Neutrophil (primary cell): ENCODE measurements around the gene FYB1.

Experiments
- H3K27ac ChIP-seq: fragments of 200-600 bp; sonication (generic); 2 replicates; pipeline ENCODE4 v1.5.1; 2016; ENCODE audit warnings: mild to moderate bottlenecking, moderate library complexity
- H3K27me3 ChIP-seq: fragments of 200-600 bp; sonication (generic); 2 replicates; pipeline ENCODE4 v1.6.0; 2016; ENCODE audit warnings: mild to moderate bottlenecking
- H3K36me3 ChIP-seq: fragments of 200-600 bp; sonication (generic); 2 replicates; pipeline ENCODE4 v1.5.1; 2017
- H3K4me1 ChIP-seq, 2 experiments: fragments of 200-600 bp in 1 of 2; sonication (generic) in 1 of 2; 1 replicate in 1 of 2; 2 replicates in 1 of 2; pipeline versions ENCODE4 v1.5.1 to v1.6.1; 2013 to 2016; ENCODE audit warnings: low read depth in 1 of 2, low read length in 1 of 2, mild to moderate bottlenecking in 1 of 2, moderate library complexity in 1 of 2; ENCODE audit not compliant: control insufficient read depth in 1 of 2, insufficient read depth in 1 of 2
- H3K4me3 ChIP-seq, 2 experiments: fragments of 200-600 bp in 1 of 2; sonication (generic) in 1 of 2; 1 replicate in 1 of 2; 2 replicates in 1 of 2; pipeline ENCODE4 v1.5.1; 2013 to 2016; ENCODE audit warnings: low read depth in 1 of 2, low read length in 1 of 2, mild to moderate bottlenecking in 1 of 2, moderate library complexity in 1 of 2
- H3K9me3 ChIP-seq: fragments of 200-600 bp; sonication (generic); 2 replicates; pipeline ENCODE4 v1.5.1; 2016
- TF ChIP-seq, protein P1 (sequence below): fragments of 200-600 bp; sonication (generic); IDR thresholded peaks from 2 replicates; pipeline ENCODE4 v1.5.1; 2016; ENCODE audit warnings: antibody characterized with exemption

FYB1 gene

DNA sequence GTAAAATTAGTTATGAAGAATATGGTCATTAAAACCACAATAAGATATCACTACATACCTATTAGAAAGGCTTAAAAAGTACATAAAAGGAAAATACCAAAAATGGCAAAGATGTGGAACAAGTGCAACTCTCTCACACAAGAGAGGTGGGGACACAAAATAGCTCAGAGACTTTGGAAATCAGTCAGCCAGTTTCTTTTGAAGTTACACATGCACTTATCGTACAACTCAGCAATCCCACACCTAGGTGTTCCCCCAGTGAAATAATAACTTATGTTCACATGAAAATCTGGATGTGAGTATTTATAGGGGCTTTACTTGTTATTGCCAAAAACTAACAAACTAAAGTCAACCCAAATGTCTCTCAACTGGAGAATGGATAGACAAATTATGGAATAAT lies 135.4 kb downstream of the FYB1 start:
- no peak overlapping the region for H3K27ac ChIP-seq
- no peaks in the 10 kb centered on the region for H3K36me3 ChIP-seq
- H3K27me3 ChIP-seq = no peaks in the 10 kb centered on the region
- TF ChIP-seq, protein P1, sequence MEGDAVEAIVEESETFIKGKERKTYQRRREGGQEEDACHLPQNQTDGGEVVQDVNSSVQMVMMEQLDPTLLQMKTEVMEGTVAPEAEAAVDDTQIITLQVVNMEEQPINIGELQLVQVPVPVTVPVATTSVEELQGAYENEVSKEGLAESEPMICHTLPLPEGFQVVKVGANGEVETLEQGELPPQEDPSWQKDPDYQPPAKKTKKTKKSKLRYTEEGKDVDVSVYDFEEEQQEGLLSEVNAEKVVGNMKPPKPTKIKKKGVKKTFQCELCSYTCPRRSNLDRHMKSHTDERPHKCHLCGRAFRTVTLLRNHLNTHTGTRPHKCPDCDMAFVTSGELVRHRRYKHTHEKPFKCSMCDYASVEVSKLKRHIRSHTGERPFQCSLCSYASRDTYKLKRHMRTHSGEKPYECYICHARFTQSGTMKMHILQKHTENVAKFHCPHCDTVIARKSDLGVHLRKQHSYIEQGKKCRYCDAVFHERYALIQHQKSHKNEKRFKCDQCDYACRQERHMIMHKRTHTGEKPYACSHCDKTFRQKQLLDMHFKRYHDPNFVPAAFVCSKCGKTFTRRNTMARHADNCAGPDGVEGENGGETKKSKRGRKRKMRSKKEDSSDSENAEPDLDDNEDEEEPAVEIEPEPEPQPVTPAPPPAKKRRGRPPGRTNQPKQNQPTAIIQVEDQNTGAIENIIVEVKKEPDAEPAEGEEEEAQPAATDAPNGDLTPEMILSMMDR = no peak
- H3K4me1 ChIP-seq = no peaks in the 10 kb centered on the region
- no peak overlapping the region for H3K4me3 ChIP-seq
- H3K9me3 ChIP-seq = no peaks in the 10 kb centered on the region

DNA sequence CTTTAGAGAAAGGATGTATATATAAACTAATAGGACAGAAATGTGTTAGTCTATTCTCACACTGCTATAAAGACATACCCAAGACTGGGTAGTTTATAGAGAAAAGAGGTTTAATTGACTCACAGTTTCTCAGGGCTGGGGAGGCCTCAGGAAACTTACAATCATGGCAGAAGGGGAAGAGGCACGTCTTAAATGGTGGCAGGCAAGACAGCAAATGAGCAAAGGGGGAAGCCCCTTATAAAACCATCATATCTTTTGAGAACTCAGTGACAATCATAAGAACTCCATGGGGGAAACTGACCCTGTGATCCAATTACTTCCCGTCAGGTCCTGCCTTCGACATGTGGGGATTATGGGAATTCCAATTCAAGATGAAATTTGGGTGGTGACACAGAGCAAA lies 136.4 kb downstream of the FYB1 start:
- Histone ChIP-seq H3K9me3 (no peaks in the 10 kb centered on the region), H3K27me3 (no peaks in the 10 kb centered on the region), H3K27ac (no peak overlapping the region), H3K4me3 (no peak overlapping the region), H3K36me3 (no peaks in the 10 kb centered on the region), H3K4me1 (no peaks in the 10 kb centered on the region)
- TF ChIP-seq, protein P1 = no peak

- no peaks in the 10 kb centered on the region for H3K9me3 ChIP-seq
- TF ChIP-seq, protein P1 = peak; percentile 92
Observed at GRCh38 chr5:39080597-39081204, 138.7 kb downstream of the FYB1 start.

GRCh38 chr5:39080168-39080567 lies 139.2 kb downstream of the FYB1 start:
- Histone ChIP-seq H3K9me3 (no peaks in the 10 kb centered on the region), H3K36me3 (no peaks in the 10 kb centered on the region), H3K27ac (no peak overlapping the region), H3K4me1 (peaks cover 23 to 24% of the 10 kb centered on the region in 2 experiments), H3K4me3 (no peak overlapping the region), H3K27me3 (no peaks in the 10 kb centered on the region)
- TF ChIP-seq, protein P1 = no peak

More at GRCh38 chr5:39080597-39081204, 138.7 kb downstream of the FYB1 start:
- Histone ChIP-seq H3K4me1 (peaks cover 18 to 19% of the 10 kb centered on the region in 2 experiments), H3K36me3 (no peaks in the 10 kb centered on the region), H3K27ac (no peak overlapping the region), H3K4me3 (no peak overlapping the region), H3K27me3 (no peaks in the 10 kb centered on the region)

- H3K4me1 ChIP-seq = peaks cover 23 to 26% of the 10 kb centered on the region in 2 experiments
- H3K9me3 ChIP-seq = no peaks in the 10 kb centered on the region
- TF ChIP-seq, protein P1 = no peak
- H3K27ac ChIP-seq = no peak overlapping the region
- H3K36me3 ChIP-seq = no peaks in the 10 kb centered on the region
- no peaks in the 10 kb centered on the region for H3K27me3 ChIP-seq
- no peak overlapping the region for H3K4me3 ChIP-seq
Observed at GRCh38 chr5:39079147-39079546, 140.2 kb downstream of the FYB1 start.
